IMR-90 (cell line): Measurements from ENCODE around the gene TBC1D9. TPM values are rescaled to one million over a fixed set of nuclear protein-coding genes. Genes with fewer than 3 reads are reported as not detected.

Experiments
- ATAC-seq: fragments of 200-7000 bp; cut with Tn5 transposase; 2 replicates; pipeline ENCODE4 v1.9.1; 2020; ENCODE audit warnings: low read depth, mild to moderate bottlenecking, moderate library complexity
- BruUV-seq: library from RNA; stranded (reverse); fragments of 400-500 nt; replicated peaks from 2 replicates; lab custom pipeline; 2021; lab: Mats Ljungman, UMichigan
- CTCF ChIA-PET: fragments of 300-600 bp; formaldehyde crosslinking; extraction: SDS; loops from one replicate; lab custom pipeline; 2021; ENCODE audit warnings: antibody characterized with exemption; lab: Yijun Ruan, JAX
- POLR2A ChIA-PET: fragments of 300-600 bp; sonication (Branson Sonifier 250); formaldehyde crosslinking; loops from one replicate; lab custom pipeline; 2022; ENCODE audit warnings: antibody characterized with exemption; ENCODE audit not compliant: unreplicated experiment; lab: Charles Lee
- DNase-seq: peaks from one replicate; pipeline ENCODE4 v3.0.0; 2013
- H2AFZ ChIP-seq: replicated peaks from 2 replicates; pipeline ENCODE3; 2013; ENCODE audit warnings: low read length, mild to moderate bottlenecking; ENCODE audit not compliant: poor library complexity
- H2AK5ac ChIP-seq: 2 replicates; pipeline ENCODE4 v1.6.1; 2013; ENCODE audit warnings: low read depth, low read length, inconsistent platforms
- H2AK9ac ChIP-seq: replicated peaks from 2 replicates; pipeline ENCODE3; 2013; ENCODE audit warnings: mild to moderate bottlenecking, low read depth, low read length, moderate library complexity; ENCODE audit not compliant: poor library complexity
- H2BK120ac ChIP-seq: 2 replicates; pipeline ENCODE4 v1.6.1; 2013; ENCODE audit warnings: low read depth, low read length, inconsistent platforms
- H2BK15ac ChIP-seq: 3 replicates; pipeline ENCODE4 v1.6.1; 2013; ENCODE audit warnings: low read depth, low read length, inconsistent platforms
- H2BK20ac ChIP-seq: 2 replicates; pipeline ENCODE4 v1.6.1; 2013; ENCODE audit warnings: low read depth, mild to moderate bottlenecking, inconsistent platforms, low read length, moderate library complexity
- H2BK5ac ChIP-seq: 2 replicates; pipeline ENCODE4 v1.6.1; 2013; ENCODE audit warnings: mild to moderate bottlenecking, low read depth, low read length, inconsistent platforms; ENCODE audit not compliant: poor library complexity, severe bottlenecking
- H3K14ac ChIP-seq: replicated peaks from 2 replicates; pipeline ENCODE4 v1.6.1; 2013; ENCODE audit warnings: low read depth, low read length, inconsistent platforms
- H3K18ac ChIP-seq: 2 replicates; pipeline ENCODE4 v1.6.1; 2013; ENCODE audit warnings: low read depth, low read length, control low read depth
- H3K23ac ChIP-seq: 2 replicates; pipeline ENCODE4 v1.6.1; 2013; ENCODE audit warnings: low read depth, low read length, inconsistent platforms
- H3K27ac ChIP-seq: 2 replicates; pipeline ENCODE4 v1.5.1; 2013; ENCODE audit warnings: mild to moderate bottlenecking, control low read depth, low read length; ENCODE audit not compliant: insufficient read depth
- H3K27me3 ChIP-seq: 2 replicates; pipeline ENCODE4 v1.6.1; 2013; ENCODE audit warnings: low read length; ENCODE audit not compliant: control insufficient read depth, insufficient read depth
- H3K36me3 ChIP-seq: 2 replicates; pipeline ENCODE4 v1.6.1; 2013; ENCODE audit warnings: low read length, mixed read lengths; ENCODE audit not compliant: control insufficient read depth, insufficient read depth
- H3K4ac ChIP-seq: 2 replicates; pipeline ENCODE4 v1.6.1; 2013; ENCODE audit warnings: low read depth, low read length, inconsistent platforms
- H3K4me1 ChIP-seq: 2 replicates; pipeline ENCODE4 v1.6.1; 2013; ENCODE audit warnings: low read length, mixed read lengths; ENCODE audit not compliant: control insufficient read depth, insufficient read depth
- H3K4me2 ChIP-seq: 2 replicates; pipeline ENCODE4 v1.6.1; 2013; ENCODE audit warnings: low read depth, mild to moderate bottlenecking, control low read depth, low read length, moderate library complexity
- H3K4me3 ChIP-seq: 2 replicates; pipeline ENCODE4 v1.5.1; 2013; ENCODE audit warnings: low read depth, mild to moderate bottlenecking, control low read depth, low read length, moderate library complexity; ENCODE audit not compliant: insufficient read depth
- H3K56ac ChIP-seq: 2 replicates; pipeline ENCODE4 v1.6.1; 2013; ENCODE audit warnings: low read length, inconsistent platforms; ENCODE audit not compliant: insufficient read depth; ENCODE audit errors: extremely low read depth
- H3K79me1 ChIP-seq, 2 experiments: 2 replicates each; pipeline ENCODE4 v1.6.1; 2013; ENCODE audit warnings: low read length in 2 of 2, inconsistent platforms in 1 of 2, low read depth in 1 of 2
- H3K9ac ChIP-seq: 2 replicates; pipeline ENCODE4 v1.6.1; 2013; ENCODE audit warnings: low read depth, low read length, control low read depth
- H3K9me1 ChIP-seq: 2 replicates; pipeline ENCODE4 v1.6.1; 2013; ENCODE audit warnings: low read length, inconsistent platforms; ENCODE audit not compliant: insufficient read depth
- H3K9me3 ChIP-seq: 2 replicates; pipeline ENCODE4 v1.6.1; 2013; ENCODE audit warnings: low read length; ENCODE audit not compliant: control insufficient read depth, insufficient read depth
- H4K20me1 ChIP-seq: 2 replicates; pipeline ENCODE4 v1.6.1; 2013; ENCODE audit warnings: low read length, inconsistent platforms; ENCODE audit not compliant: insufficient read depth
- H4K5ac ChIP-seq: 2 replicates; pipeline ENCODE4 v1.6.1; 2013; ENCODE audit warnings: mild to moderate bottlenecking, low read depth, low read length, control low read depth
- H4K8ac ChIP-seq, 2 experiments: 2 replicates each; pipeline ENCODE4 v1.6.1; 2013; ENCODE audit warnings: low read depth in 2 of 2, low read length in 2 of 2, control low read depth in 1 of 2, inconsistent platforms in 1 of 2
- H4K91ac ChIP-seq: 2 replicates; pipeline ENCODE4 v1.6.1; 2013; ENCODE audit warnings: low read depth, low read length, inconsistent platforms; ENCODE audit not compliant: insufficient read depth
- CEBPB ChIP-seq: IDR thresholded peaks from 2 replicates; pipeline ENCODE4 v1.6.1; 2012; ENCODE audit warnings: low read depth, low read length, improper control_type of control experiment
- CTCF ChIP-seq: conservative IDR thresholded peaks from 2 replicates; pipeline ENCODE4 v1.5.1; 2012; ENCODE audit warnings: mild to moderate bottlenecking, low read depth, low read length, improper control_type of control experiment
- ELK1 ChIP-seq: fragments of 150-350 bp; IDR thresholded peaks from 2 replicates; pipeline ENCODE4 v1.6.1; 2016; ENCODE audit warnings: low read depth, mild to moderate bottlenecking, low read length, moderate library complexity, borderline replicate concordance
- FOS ChIP-seq: fragments of 150-350 bp; IDR thresholded peaks from 2 replicates; pipeline ENCODE4 v1.6.1; 2016; ENCODE audit warnings: low read depth, low read length
- MAFK ChIP-seq: IDR thresholded peaks from 2 replicates; pipeline ENCODE4 v1.6.1; 2012; ENCODE audit warnings: low read depth, low read length, improper control_type of control experiment
- MXI1 ChIP-seq: IDR thresholded peaks from 2 replicates; pipeline ENCODE4 v1.6.1; 2012; ENCODE audit warnings: low read depth, mild to moderate bottlenecking, low read length, moderate library complexity, borderline replicate concordance
- NFE2L2 ChIP-seq: fragments of 150-350 bp; IDR thresholded peaks from 2 replicates; pipeline ENCODE4 v1.6.1; 2016; ENCODE audit warnings: low read depth, mild to moderate bottlenecking, low read length
- RAD21 ChIP-seq: IDR thresholded peaks from 2 replicates; pipeline ENCODE4 v1.6.1; 2012; ENCODE audit warnings: low read length, improper control_type of control experiment
- RCOR1 ChIP-seq: IDR thresholded peaks from 2 replicates; pipeline ENCODE4 v1.6.1; 2012; ENCODE audit warnings: mild to moderate bottlenecking, low read length, improper control_type of control experiment; ENCODE audit not compliant: insufficient replicate concordance
- USF2 ChIP-seq: fragments of 150-350 bp; IDR thresholded peaks from 2 replicates; pipeline ENCODE4 v1.6.1; 2017; ENCODE audit warnings: mild to moderate bottlenecking, antibody characterized with exemption, low read length, low read depth
- WGBS, 2 experiments: methylation state at CpG; one replicate each; pipeline versions ENCODE4 v1.1.5 to v1.1.7; 2013; ENCODE audit warnings: missing lambda C conversion rate in 2 of 2; ENCODE audit not compliant: insufficient read length in 1 of 2; ENCODE audit errors: extremely low coverage in 2 of 2; 5-methylcytosine and 5-hydroxymethylcytosine counted together
- dilution Hi-C: fragments of 300-500 bp; cut with HindIII; formaldehyde crosslinking; loops from one replicate; pipeline ENCODE4 v1.14.3; 2018; ENCODE audit warnings: low sequenced_read_pairs; ENCODE audit not compliant: unreplicated experiment
- in situ Hi-C: fragments of 300-500 bp; cut with MboI; formaldehyde crosslinking; loops from 3 replicates; pipeline ENCODE4 v1.14.3; 2019; ENCODE audit warnings: low sequenced_read_pairs, inconsistent platforms, mixed read lengths
- intact Hi-C: fragments of 100-400 bp; cut with micrococcal nuclease; formaldehyde crosslinking; loops from 2 replicates; pipeline ENCODE4 v1.10.0; 2022
- polyA plus RNA-seq, 3 experiments: library from polyadenylated mRNA; depleted of rRNA; stranded (reverse); fragments of >200 nt; gene quantifications; 2 replicates each; pipeline ENCODE4 v1.2.3, GENCODE V29; 2012; ENCODE audit warnings: low replicate concordance in 1 of 3
- total RNA-seq: library from RNA; depleted of rRNA; stranded (reverse); fragments of >200 nt; gene quantifications from 2 replicates; pipeline ENCODE4 v1.2.3, GENCODE V29; 2012

The TBC1D9 gene
- total and polyA plus RNA-seq, 2 of the 4 experiments (the other 2 are of a cell fraction), result 11.7 to 15.2 TPM

- Histone ChIP-seq H2AK9ac (no peak overlapping the region), H3K23ac (no peak overlapping the region), H3K36me3 (no peaks in the 10 kb centered on the region), H2BK20ac (no peak overlapping the region), H3K4me2 (no peak overlapping the region), H3K27ac (no peak overlapping the region), H3K9me3 (no peaks in the 10 kb centered on the region), H3K79me1 (peaks cover 10 to 29% of the 10 kb centered on the region in 2 experiments), H3K18ac (no peak overlapping the region), H4K8ac (no peak overlapping the region), H2BK15ac (no peak overlapping the region), H3K14ac (no peak overlapping the region), H3K4me1 (peaks cover 12% of the 10 kb centered on the region), H3K4ac (no peak overlapping the region), H4K5ac (no peak overlapping the region), H4K20me1 (0 out of 2 replicates have a peak, but pooled peaks cover 5% of the 10 kb centered on the region), H2BK5ac (no peak overlapping the region), H3K9me1 (peaks cover 5% of the 10 kb centered on the region), H3K9ac (no peak overlapping the region), H2BK120ac (no peak overlapping the region), H4K91ac (no peak overlapping the region), H3K4me3 (no peak overlapping the region), H2AK5ac (no peak overlapping the region), H3K27me3 (no peaks in the 10 kb centered on the region), H2AFZ (no peak overlapping the region), H3K56ac (no peak overlapping the region)
- ATAC-seq, result no peak
- in situ Hi-C loops, result no loop called here
- WGBS, 2 experiments, result no CpG with 5 or more reads among the region's 2 CpGs
- ChIA-PET CTCF (no interaction called here), POLR2A (no interaction called here)
- no peak for DNase-seq
- dilution Hi-C loops, result no loop called here
- intact Hi-C loops, result no loop called here
- no TSS peak for BruUV-seq
- TF ChIP-seq RCOR1 (no peak), ELK1 (no peak), MXI1 (no peak), RAD21 (no peak), FOS (no peak), NFE2L2 (no peak), USF2 (no peak), CEBPB (no peak), MAFK (no peak), CTCF (no peak)
Measured at GRCh38 chr4:140732780-140733179, 23.4 kb downstream of the TBC1D9 start.
